Stromal cell of bone marrow (primary cell): ENCODE data around the gene GLI3.
A peak's percentile ranks its signal among the peaks of the same experiment; 100 is the strongest.

ENCODE experiments used
- DNase-seq: peaks from one replicate; pipeline ENCODE4 v3.0.0-alpha.2; 2012; ENCODE audit warnings: low read depth

GLI3 gene

DNA sequence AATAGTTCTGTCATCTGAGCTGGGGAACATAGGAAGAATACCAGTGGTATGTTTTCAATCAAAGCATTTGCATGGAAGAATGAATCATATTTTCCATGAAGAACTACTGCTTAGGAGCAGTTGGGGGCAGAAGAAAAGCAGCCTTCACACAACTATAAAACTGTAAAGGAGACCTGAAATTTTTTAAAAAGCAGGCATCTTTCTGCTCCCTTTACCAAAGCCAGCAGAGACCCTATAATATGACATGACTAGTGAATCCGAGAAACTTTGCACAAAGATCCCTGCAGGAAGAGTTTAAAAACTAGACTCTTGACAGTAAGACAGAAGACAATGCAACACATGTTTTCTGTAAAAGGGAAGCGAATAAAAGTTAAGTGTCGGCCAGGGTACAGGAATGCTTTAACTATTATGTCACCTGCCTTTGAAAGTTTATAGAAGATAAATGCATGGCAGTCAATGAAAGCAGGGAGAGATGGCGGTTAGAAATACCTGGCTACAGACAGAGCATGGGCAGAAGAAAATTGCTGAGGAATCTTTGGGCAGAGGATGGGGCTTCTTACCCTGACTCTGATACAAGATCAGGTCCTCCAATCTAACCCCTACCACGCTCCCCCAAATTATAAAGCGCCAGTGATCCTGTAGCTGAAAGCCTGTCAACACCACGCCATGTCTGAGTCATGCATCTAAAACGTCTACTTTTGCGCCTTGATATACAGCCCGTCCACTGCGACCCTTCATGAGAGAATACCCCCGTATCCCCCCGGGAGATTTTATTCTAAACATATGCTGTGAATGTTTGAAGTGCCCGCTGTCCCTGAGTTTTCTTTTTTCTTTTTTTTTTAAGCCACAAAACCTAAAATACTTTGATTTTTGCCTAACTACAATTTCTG is 93.1 kb downstream of the GLI3 start:
- peak; percentile 52 for DNase-seq

DNA sequence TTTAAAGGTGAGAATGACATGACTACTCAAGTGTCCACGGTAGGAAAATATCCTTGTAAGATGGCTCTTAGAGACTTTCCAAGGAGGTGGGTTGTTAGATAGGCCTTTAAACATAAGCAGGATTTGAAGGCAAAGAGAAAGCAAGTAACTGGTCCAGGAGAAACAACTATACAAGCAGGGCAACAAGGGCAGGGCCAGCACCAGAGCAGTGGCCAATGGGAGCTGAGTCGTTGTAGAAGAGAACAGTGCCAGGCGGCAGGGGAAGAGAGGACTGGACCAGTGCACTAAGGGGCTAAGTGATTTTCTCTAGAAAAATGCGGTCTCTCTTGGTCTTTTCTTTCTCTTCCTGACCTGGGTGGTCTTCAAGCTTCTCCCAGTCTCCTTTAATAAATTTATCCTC is 94.9 kb downstream of the GLI3 start:
- no peak for DNase-seq

DNA sequence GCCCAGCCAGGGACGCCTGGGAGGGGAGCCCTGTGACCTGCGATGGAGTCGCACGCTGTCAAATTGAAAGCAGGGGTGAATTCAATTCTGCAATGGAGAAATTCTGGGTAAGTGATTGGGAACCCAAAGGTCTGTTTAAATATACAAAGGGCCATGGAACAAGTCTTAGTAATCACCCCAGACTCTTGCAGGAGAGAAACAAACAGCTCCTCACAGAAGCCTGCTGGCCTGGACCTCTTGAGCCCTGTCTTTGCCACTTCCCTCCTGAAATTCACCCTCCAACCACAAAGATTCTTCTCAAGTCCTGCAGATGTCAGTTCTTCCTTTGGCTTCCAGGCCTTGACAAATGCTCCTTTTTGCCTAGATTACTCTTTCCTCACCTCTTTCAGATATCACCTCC is 97.3 kb downstream of the GLI3 start:
- DNase-seq, result no peak

GRCh38 chr7:42138691-42139090 is 98.3 kb downstream of the GLI3 start:
- no peak for DNase-seq

DNA sequence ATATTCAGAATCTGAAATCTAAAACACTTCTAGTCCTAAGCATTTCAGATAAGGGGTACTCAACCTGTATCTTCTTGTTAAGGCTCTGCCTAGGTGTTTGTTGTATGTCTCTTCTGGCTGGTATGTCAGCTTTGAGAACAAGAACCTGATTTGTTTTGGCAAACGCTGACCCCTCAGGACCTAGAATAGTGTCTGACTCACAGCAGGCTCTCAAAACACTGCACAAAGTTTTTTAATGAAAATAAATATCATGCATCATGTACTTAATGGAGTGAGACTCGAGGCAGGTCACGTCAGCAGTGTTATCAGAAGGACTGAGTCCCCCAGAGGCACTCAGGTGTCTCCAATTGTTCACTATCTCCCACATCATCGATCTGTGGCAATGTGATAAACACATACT is 99.1 kb downstream of the GLI3 start:
- no peak for DNase-seq

GRCh38 chr7:42137431-42137830 is 99.6 kb downstream of the GLI3 start:
- no peak for DNase-seq

GRCh38 chr7:42135728-42136127 is 101.3 kb downstream of the GLI3 start:
- no peak for DNase-seq

- DNase-seq, result no peak
Observed at GRCh38 chr7:42134276-42134876, 102.6 kb downstream of the GLI3 start.

DNA sequence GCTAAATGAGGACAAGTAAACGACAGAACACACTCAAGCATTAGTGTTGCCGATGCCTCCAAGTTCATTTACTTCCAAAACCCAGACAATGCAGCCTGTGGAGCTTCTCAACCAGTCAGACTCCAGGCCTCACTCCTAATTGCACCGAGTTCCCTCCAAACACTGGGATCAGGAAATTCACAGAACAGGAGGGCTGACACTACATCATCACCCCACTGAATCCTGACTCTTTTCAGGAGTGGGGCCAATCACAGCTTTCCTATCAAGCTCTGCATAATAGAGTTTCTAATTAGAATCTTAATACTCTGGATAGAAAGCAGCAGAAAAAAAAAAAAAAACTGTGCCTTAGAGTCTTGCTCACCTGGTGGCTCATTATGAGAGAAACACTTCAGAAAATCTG is 103.7 kb downstream of the GLI3 start:
- DNase-seq, result no peak

DNA sequence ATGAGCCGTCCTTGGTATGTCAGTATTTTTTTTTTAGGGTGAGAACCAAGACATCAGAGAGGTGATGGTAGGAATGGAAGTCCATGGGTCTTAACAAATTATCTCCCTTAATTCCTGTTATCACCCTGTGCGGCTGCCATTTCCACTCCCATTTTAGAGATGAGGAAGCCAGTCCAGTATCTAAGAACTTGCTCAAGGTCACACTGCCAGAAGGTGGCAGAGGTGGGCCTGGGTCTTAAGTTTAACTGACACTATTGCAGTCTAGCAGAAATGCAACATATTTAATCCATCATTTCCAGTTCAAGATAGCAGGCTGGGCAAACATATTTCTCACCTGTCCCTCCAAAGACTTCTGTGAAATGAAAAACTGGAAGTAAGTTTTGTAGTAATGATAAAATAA is 108.3 kb downstream of the GLI3 start:
- DNase-seq, result no peak

DNA sequence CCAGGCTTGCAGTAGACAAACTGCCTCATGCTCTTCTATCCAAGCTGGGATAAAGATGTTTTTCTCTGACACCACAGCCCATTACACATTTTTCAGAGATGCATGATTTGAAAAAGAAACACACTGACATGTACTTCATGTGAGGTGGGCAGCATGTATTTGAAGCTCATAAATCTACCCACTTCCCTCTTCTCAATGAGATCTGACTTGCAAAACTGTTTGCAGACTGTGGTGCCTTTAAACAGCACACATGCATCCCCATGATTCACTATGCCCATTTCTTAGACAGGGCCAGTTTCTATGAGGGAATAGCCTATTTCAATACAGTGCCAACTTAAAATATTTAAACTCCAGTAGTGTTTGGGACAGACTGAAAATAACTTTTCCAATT is 109.8 kb downstream of the GLI3 start:
- no peak for DNase-seq

DNA sequence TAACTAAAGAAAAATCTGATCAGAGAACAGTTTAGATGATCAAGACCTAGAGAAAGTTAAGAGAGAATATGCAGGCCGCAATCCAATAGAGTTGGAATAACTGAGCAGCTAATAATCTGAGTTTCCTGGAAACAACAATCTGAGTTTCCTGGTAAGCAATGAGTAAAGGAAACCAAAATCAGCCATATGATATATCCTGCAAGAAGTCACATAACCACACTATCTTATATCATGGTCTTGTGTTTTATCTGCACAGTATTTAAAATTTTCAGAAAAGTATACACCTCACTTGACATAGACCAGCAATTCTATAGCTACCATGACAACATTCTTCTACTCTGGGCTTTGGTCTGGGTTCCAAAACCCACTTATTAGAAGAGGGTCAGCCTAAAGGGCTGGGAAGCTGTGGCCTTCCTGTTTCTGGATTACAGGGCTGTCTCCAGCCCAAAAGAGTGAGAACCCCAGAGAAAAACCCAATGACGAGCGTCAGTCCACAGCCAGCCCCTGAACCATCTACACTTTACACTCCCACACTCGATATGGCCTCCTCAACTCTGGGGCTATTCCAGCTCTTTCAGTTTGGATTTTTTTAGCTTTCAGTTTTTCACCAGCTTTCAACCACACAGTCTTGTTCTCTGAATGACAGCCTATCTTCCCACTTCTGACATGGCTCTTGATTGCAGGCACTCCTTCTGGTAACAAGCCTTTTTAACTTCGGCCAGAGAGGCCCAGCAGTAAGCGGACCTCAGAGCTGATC is 110.4 kb downstream of the GLI3 start:
- DNase-seq, result no peak

GRCh38 chr7:42125321-42125720 is 111.7 kb downstream of the GLI3 start:
- no peak for DNase-seq

- no peak for DNase-seq
Observed at GRCh38 chr7:42123716-42124115, 113.3 kb downstream of the GLI3 start.

GRCh38 chr7:42120191-42120590 is 116.8 kb downstream of the GLI3 start:
- DNase-seq, result no peak

DNA sequence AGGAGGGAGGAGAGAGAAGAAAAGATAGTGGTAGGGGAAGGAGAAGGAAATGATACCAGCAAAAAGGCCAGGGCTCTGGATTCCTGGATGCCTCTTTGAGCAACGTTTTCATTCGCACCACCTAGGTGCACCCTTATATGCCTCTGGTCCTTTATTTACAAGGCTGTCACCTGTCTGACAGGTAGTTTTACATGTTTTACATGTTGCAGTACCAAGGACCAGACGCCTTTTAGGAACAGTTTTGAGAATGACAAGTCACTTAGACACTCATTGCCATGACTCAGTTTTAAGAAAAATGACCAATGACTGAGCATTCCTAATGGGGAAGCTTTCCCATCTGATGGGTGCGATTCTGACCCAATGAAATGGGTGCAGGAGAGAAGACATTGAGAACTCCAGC is 119.8 kb downstream of the GLI3 start:
- DNase-seq, result no peak

DNA sequence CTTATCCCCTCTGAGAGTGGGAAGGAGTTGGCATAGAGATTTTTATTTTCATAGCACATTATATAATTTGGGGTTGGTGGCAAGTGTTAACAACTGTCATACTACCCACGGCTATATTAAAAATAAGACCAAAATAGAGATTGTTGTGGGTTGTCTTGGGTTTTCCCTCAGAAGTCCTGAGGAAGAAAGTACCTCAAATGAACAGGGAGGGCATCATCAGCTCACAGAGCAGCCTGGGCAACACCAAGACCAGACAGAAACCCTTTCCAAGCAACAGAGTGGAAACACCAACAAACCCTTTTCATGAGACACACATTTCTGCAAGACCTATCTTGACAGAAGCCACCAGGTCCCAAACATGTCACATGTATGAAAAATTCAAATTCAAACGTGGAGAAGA is 121.2 kb downstream of the GLI3 start:
- DNase-seq, result no peak

- DNase-seq, result no peak
Observed at GRCh38 chr7:42110333-42110732, 126.7 kb downstream of the GLI3 start.

GRCh38 chr7:42108803-42109528 is 128.0 kb downstream of the GLI3 start:
- DNase-seq, result no peak

GRCh38 chr7:42107484-42108240 is 129.3 kb downstream of the GLI3 start:
- peak; percentile 23 for DNase-seq

- no peak for DNase-seq
Observed at GRCh38 chr7:42106562-42106961, 130.4 kb downstream of the GLI3 start.
